ENCODE results near the gene STRN4.

The STRN4 gene

GRCh38 chr19:46674416-46675178 is 71.7 kb downstream of the STRN4 start:
- no peak overlapping the region for H3K4me3 ChIP-seq (ENCODE audit: low read depth, low read length)

DNA sequence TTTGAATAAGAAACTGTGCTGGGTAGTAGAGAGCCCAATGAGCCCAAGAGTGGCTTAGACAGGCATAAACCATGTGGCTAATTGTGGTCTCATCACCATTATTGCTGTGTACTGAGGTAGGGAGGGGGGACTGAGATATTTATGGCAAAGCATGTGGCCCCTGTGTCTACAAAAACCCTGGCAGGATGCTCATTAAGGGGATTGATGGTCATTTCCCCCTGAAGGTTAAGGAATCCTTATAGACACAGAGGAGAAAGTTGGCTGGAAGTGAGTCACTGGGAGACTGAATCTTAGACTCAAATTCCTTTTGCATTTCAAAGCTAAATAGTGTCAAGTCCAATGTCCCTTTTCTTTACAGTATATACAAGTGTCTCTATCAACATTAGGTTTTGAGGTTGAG is 75.4 kb downstream of the STRN4 start:
- no peak overlapping the region for H3K4me3 ChIP-seq (ENCODE audit: low read depth, low read length)

Measured in iPS-11a (cell line).